ENCODE data around the gene SCYGR7.
"Not testable (repeated sequence)": the region's sequence is repeated elsewhere in the genome, so short reads cannot be mapped to it uniquely, and the experiment has no call there.

Gene SCYGR7, protein sequence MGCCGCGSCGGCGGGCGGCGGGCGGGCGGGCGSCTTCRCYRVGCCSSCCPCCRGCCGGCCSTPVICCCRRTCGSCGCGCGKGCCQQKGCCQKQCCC

GRCh38 chr2:227728035-227728434 lies at the start of gene SCYGR7:
Gene SCYGR7 (plus strand): TSS chr2:227728335. CDS start chr2:227728335, 0 bp downstream.
- DNase-seq: no peak

- DNase-seq: no peak
Measured at GRCh38 chr2:227684258-227684657, 43.9 kb upstream of the SCYGR7 start.

- DNase-seq: no peak
Measured at GRCh38 chr2:227687189-227687588, 40.9 kb upstream of the SCYGR7 start.

DNA sequence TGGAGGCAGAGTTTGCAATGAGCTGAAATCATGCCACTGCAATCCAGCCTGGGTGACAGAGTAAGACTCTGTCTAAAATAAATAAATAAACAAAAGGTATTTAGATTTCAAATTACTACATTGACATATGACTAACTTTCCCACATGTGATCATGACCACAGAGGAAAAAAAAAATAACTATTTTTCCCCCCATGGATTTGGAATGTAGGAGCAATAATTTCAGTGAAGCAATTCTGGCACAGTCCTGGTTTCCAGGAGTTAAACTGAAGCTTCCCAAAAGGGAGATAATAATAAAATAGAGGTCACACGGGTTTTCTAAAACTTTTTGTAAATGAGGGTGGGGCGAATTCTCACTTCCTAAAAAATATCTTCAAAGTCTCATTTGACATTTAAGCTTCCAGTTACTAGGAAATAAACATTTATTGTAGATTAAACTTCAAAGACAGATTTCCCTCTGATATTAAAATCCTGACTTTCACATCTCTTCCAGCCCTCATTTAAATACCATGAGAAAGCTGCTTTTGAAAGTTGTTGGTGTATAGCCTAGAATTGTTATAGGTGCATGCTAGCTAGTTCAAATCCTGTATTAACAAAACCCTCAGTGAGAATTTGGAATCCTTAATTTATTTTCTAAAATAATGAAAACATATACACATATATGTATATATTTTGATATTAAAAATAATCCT lies 31.0 kb upstream of the SCYGR7 start:
- no peak for DNase-seq

- DNase-seq: no peak
Measured at GRCh38 chr2:227701556-227701955, 26.6 kb upstream of the SCYGR7 start.

GRCh38 chr2:227703280-227703732 lies 24.8 kb upstream of the SCYGR7 start:
- DNase-seq: no peak

DNA sequence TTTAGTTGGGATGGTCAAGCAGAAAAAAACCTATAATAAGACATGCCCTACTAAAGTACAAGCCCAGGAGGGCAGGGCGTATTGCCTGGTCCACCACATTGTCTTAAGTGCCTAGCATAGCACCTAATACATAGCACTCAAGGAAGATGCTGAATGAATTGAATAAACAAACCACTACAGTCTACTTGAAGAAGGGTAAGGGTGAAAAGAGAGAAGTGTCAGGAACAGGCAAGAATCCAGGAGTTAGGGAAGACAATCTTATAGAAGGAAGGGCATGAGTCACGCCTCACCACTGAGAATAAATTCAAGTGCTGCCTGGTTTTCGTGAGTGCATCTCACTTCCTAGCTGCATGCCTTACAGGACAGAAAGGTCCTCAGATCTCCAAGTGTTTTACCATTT lies 24.2 kb upstream of the SCYGR7 start:
- DNase-seq: no peak

DNA sequence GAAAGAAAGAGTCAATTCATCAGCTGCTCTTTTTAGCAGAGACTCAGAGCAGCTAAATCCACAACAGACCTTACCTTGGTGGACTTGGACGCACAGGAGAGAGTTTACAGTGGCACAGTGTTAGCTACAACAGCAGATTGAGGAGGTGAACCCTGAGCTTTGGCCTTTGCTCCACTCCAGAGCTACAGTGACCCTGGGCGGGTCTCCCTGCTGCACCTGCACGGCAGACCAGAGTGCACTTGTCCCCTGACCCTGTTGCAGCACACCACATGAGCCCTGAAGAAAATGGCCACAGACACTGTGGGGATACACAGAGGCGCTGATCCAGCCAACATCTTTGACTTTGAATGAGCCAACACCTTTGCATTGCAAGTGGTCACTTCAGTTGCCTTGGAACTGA lies 21.3 kb upstream of the SCYGR7 start:
- DNase-seq: no peak

GRCh38 chr2:227707390-227707789 lies 20.7 kb upstream of the SCYGR7 start:
- DNase-seq: no peak

- no peak for DNase-seq
Measured at GRCh38 chr2:227710986-227711385, 17.1 kb upstream of the SCYGR7 start.

GRCh38 chr2:227713291-227713690 lies 14.8 kb upstream of the SCYGR7 start:
- no peak for DNase-seq

- no peak for DNase-seq
Measured at GRCh38 chr2:227716501-227716900, 11.6 kb upstream of the SCYGR7 start.

GRCh38 chr2:227717687-227718567 lies 10.2 kb upstream of the SCYGR7 start, which contains the start of gene SLC19A3:
Gene SLC19A3 (minus strand): TSS chr2:227718028. CDS start chr2:227702318, 15,710 bp downstream.
- peak; percentile 51 for DNase-seq

DNA sequence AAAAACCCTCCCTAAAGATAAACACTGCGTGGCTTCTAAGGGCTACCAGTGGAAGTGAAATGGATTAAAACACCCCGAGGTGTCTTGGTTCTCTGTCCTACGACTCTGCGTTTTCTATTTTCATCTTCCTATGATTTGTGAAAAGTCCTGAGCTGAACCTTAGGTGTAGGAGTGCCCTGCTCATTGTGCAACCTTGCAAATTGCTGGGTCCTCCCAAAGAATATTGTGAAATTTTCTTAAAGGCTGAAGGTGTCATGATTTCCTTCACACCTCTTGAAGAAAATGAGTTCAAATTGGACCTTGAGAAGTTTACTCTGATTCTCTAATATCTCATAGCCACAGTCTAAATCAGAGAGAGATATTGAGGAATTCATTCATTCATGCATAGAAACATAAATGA lies 8.5 kb upstream of the SCYGR7 start:
- no peak for DNase-seq

- no peak for DNase-seq
Measured at GRCh38 chr2:227720680-227721079, 7.5 kb upstream of the SCYGR7 start.

GRCh38 chr2:227722821-227723220 lies 5.3 kb upstream of the SCYGR7 start:
- DNase-seq: not testable (repeated sequence)

DNA sequence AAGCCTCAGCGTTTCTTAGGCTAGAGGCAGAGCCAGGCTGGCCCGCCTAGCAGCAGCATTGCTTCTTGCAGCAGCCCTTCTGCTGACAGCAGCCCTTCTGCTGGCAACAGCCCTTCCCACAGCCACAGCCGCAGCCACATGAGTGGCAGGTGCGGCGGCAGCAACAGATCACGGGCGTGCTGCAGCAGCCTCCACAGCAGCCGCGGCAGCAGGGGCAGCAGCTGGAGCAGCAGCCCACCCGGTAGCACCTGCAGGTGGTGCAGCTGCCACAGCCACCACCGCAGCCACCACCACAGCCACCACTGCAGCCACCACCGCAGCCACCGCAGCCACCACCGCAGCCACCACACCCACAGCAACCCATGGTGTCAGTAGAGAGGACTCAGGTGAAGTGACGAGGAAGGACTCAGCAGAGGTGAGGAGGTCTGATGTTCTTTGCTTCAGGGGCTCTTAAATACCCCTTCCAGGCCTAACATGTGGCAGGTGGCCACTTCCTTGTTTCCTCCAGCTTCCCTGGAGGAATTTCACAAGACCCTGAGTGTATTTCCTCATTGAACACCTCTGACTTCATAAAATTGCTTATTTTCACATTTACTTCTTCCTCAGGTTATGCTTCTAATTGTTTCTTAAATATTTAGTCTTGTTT lies 3.6 kb upstream of the SCYGR7 start, which contains the start of gene SCYGR6:
TSS of gene SCYGR6 (minus strand) at position 364 of the 646 bp plus-strand sequence. CDS start at position 364, 0 bp downstream.
- no peak for DNase-seq

GRCh38 chr2:227739351-227739750 lies 11.2 kb downstream of the SCYGR7 start:
- no peak for DNase-seq

- DNase-seq: not testable (repeated sequence)
Measured at GRCh38 chr2:227740705-227741104, 12.6 kb downstream of the SCYGR7 start.

DNA sequence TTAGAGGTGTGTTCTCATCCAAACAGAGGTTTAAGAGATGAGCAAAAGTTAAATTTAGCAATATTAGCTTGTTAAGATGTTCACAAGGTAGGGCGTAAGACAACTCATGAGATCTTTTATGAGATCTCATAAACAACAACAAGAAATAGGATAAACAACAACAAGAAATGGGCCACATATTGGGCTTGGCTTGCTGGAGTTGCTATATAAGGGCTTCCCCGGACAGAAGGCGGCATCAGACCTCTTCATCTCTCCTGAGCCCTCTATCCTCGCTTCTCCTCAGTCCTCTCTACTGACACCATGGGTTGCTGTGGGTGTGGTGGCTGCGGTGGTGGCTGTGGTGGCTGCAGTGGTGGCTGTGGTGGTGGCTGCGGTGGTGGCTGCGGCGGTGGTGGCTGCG lies 17.5 kb downstream of the SCYGR7 start, which contains the start of gene SCYGR8:
TSS of gene SCYGR8 (plus strand) at position 301 of the 400 bp plus-strand sequence. CDS start at position 301, 0 bp downstream.
- no peak for DNase-seq

DNA sequence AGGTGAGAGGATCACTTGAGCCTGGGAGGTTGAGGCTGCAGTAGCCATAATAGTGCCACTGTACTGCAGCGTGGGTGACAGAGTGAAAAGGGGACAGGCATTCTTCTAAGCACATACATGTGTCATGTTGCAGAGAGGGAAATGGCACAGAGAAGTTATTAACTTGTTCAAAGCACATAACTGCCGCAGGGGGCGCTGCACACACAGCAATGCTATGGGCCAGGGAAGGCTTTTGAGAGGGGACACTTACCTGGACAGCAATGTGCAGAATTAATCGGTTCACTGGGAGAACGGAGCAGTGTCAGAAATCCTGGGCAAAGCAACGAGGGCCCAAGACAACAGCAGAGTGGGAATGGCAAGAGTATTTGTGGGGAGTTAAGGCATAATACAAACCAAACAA lies 19.9 kb downstream of the SCYGR7 start:
- no peak for DNase-seq

DNA sequence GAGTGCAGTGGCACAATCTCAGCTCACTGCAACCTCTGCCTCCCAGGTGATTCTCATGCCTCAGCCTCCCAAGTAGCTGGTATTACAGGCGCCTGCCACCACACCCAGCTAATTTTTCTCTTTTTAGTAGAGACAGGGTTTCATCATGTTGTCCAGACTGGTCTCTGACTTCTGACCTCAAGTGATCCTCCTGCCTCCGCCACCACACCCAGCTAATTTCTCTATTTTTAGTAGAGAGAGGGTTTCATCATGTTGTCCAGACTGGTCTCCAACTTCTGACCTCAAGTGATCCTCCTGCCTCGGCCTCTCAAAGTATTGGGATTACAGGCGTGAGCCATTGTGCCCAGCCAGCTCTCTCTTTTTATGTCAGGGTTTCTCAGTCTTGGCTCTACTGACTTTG lies 28.1 kb downstream of the SCYGR7 start:
- not testable (repeated sequence) for DNase-seq
